Stimulated activated CD8-positive, alpha-beta memory T cell treated with anti-CD3 and anti-CD28 coated beads, Interleukin-7, amount 100 ng/mL, for 24 hours (primary cell): ENCODE results near the gene FOXI3.

Experiments
- DNase-seq: peaks from one replicate; pipeline ENCODE4 v3.0.0-alpha.2; 2020; ENCODE audit warnings: low read depth

The FOXI3 gene

GRCh38 chr2:88452565-88452905 is at the start of gene FOXI3:
Gene FOXI3, minus strand, starts transcription at chr2:88452693. Its CDS starts 158 bp downstream, at chr2:88452535.
- DNase-seq, result no peak

DNA sequence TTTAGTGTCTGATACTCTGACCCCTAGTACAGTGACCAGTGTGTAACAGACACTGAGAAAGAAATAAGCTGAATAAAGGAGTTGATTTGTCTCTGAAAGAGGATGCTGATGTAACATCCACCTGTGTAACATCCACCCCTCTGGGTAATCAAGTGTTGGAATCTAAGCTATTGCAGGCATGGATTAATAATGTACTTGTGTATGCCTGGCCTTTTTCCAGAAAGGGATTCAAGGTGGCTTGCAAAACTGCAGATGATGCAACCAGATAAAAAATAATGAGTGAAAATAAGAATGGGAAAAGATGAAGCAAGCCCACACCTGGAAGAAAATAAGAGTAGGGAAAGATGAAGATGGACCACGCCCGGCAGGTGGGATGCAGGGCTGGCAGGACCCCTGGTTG is 48.2 kb upstream of the FOXI3 start:
- no peak for DNase-seq

DNA sequence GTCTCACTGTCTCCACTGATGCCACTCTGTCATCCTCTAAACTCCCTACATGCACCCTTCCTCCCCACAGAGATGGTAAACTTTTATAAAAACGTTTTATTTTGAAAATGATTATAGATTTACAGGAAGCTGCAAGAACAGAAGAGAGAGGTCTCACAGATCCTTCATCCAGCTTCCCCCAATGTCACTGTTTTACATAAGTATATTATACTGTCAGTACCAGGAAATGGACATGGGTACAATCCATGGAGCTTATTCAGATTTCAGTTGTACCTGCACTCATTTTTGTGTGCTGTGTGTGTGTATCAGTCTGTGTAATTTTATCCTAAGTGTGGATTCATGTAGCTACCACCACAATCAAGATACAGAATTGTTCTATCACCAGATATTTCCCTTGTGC is 46.7 kb upstream of the FOXI3 start:
- DNase-seq, result no peak

- DNase-seq, result no peak
These were observed 41.0 kb upstream of the FOXI3 start for GRCh38 chr2:88493481-88493880.

DNA sequence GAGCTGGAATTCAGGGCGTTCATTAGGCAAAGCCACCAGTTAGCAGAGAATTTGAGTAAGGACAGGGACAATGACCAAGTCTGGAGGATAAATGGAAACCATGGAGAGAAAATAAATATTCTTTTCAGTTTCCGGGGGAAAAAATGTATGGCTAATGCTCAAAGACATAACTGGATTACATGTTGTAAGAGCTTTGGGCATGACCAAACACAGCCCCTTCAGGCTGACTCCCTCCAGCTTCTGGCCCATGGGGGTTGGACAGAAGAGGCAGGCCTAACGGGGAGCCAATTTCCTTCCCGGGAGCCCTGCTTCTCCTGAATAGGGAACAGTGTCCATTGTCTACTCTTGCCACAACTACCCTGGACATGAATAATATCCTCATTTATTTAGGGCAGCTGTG is 39.5 kb upstream of the FOXI3 start:
- no peak for DNase-seq

- no peak for DNase-seq
These were observed 36.7 kb upstream of the FOXI3 start for GRCh38 chr2:88489181-88489580.

DNA sequence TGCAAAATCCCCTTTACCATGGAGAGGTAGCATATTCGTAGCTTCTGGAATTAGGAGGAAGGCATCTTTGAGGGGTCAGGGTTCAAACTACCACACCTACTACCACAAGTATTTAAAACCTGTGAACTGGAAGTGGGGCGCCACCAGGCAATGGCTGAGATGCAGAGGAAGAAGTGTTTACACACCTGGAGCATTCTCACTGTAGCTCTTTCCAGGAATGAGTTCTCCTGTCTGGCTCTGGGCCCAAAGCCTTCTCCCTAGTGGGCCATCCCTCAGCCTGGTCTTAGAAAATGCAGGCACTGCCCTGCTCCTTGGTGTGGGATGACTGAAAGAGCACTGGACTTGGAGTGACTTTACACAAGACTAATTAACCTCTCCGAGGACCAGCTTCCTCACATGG is 30.7 kb upstream of the FOXI3 start:
- no peak for DNase-seq

DNA sequence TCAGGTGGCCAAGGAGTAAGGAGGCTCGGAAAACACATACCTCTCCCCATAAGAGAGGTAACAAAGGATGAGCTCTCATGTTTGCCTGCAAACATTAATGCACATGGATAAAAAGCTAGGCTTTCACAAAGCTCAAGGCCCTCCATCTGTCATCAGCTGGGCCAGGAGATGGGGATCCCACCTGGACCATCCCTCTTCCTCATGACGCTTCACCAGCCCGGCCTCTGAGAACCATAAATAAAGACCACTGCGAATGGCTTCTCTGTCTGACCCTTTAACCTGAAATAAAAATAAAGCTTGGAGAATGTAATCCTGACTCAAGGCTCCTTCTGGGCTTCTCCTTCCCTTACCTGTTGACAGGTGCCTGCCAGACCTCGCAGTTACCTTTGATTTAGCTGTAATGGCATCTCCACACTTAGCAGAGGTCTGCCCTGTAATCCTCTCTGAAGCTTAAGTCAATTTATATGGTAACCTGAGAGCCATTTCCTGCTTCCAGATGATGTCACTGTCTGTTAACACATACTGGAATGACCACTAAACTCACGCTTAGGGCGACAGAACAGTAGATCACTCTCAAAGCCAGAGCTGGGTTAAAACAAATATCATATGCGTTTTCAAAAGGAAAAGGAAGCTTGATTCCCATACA is 29.3 kb upstream of the FOXI3 start:
- no peak for DNase-seq

DNA sequence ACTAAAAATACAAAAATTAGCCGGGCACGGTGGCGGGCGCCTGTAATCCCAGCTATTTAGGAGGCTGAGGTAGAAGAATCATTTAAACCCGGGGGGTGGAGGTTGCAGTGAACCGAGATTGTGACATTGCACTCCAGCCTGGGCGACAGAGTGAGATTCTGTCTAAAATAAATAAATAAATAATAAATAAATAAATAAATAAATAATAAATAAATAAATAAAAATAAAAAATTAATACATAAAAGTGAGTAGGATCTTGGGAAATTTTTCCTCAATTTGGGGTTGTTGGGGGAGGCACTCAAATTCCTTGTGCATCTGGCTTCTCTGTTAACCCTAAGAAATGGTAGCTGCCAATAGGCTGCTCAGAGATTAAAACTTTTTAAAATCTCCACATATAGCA is 20.3 kb upstream of the FOXI3 start:
- DNase-seq, result no peak

DNA sequence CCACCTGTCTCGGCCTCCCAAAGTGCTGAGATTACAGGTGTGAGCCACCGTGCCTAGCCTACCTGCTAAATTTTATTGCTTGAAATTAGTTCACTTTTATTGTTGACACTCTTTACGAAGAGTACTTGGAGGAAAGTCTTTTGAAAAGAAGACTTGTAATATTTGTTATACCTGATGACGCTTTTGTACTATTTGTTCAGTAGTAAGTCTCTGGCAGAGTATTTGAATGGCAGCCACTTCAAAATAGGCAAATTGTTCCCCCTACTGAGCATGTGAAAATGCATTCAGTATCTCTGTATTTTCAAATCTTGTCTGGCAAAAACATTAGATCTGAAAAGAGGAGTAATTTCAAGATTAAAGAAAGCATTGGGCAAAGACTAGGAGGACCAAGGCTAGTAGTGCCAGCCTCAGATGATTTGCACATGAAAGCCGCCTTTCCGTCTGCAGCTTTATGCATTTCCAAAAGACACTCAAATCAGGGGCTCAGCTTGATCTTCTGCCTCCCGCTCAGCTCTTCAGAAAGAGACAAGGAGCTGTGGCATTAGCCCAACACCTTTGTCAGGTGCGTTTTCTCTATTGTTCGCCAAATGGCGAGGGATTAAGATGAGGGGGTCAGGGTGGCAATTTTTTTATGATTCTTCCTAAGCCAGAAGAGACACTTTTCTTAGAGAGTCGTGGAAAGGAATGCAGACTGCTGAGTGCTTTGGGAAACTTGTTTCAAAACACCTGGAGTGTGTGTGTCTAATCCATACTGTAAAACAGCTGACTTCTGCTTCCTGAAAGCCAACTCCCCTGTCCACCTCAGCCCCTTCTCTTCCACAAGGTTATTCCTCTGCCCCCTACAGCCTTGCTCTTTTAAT is 18.8 kb upstream of the FOXI3 start:
- DNase-seq, result no peak

DNA sequence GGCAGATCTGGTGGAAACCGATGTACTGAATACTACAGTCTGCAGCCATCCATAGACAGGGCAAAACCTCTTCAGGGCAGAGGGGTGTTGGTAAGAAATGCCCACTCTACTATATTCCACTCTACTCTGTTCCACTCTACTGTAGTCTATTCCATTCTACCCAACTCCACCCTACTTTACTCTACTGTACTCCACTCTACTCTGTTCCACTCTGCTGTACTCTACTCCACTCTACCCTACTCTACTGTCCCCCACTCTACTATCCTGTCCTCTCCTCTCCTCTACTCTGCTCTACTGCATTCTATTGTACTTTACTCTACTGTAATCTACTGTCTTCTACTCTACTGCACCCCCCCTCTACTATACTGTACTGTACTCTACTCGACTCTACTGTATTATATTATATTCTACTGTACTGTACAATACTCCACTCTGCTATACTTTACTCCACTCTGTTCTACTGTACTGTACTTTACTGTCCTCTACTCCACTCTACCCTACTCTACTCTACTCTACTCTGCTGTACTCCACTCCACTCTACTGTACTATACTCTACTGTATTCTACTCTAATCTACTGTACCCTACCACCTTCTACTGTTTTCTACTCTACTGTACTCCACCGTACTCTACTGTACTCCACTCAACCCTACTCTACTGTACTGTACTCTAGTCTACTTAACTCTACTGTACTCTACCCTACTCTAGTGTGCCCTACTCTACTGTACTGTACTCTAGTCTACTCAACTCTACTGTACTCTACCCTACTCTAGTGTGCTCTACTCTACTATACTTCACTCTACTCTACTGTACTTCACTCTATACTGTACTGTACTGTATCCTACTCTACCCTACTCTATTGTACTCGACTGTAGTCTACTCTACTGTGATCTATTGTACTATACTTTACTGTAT is 17.0 kb upstream of the FOXI3 start:
- no peak for DNase-seq

GRCh38 chr2:88464153-88464552 is 11.7 kb upstream of the FOXI3 start:
- DNase-seq, result no peak

DNA sequence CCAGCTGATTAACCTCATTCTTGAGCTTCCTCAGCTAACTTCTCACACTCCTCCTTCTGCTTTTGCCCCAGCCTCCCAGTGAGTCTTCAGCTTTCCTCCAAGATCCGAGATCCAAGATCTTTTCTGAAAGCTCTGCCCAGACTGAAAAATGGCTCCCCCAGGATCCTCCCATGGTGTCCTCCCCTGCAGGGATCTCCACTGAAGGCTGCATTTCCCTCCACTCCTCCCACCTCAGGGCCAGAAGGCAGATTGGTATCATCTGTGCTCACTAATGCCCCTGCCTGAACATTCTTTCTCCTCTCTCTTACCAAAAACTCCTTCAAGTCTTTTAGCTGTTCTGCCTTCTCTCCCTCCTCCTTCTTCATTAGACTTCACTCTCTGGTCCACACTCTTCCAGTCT is 6.1 kb upstream of the FOXI3 start:
- DNase-seq, result no peak

GRCh38 chr2:88452980-88453582 is 588 bp upstream of the FOXI3 start:
- no peak for DNase-seq

DNA sequence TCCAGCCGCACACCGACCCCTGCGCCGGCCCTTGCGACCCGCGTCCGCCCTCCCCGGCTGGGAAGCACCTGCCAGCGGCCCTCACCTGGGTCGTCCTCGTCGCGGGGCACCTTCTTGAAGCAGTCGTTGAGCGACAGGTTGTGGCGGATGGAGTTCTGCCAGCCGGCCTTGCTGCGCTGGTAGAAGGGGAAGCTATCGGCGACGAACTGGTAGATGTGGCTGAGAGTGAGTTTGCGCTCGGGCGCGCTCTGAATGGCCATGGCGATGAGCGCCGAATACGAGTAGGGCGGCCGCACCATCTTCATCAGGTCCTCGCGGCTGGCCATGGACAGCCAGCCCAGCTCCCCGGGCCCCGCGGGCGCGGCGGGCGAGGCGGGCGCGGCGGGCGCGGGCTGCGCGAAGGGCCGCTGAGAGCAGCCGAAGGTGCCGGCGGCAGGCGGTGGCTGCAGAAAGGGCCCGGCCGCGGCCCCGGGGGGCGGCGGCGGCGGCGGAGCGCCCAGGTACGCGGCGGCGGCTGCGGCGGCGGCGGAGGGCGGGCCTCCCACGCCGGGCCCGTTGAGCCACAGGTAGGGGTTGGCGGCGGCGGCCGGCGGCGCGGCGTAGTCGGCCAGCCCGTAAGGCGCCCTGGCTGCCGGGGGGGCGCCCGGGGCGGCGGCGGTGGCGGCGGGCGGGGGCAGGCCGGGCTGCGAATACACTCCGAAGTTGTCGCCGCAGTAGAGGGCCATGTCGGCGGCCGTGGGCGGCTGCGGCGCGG is 505 bp downstream of the FOXI3 start:
- DNase-seq, result no peak

DNA sequence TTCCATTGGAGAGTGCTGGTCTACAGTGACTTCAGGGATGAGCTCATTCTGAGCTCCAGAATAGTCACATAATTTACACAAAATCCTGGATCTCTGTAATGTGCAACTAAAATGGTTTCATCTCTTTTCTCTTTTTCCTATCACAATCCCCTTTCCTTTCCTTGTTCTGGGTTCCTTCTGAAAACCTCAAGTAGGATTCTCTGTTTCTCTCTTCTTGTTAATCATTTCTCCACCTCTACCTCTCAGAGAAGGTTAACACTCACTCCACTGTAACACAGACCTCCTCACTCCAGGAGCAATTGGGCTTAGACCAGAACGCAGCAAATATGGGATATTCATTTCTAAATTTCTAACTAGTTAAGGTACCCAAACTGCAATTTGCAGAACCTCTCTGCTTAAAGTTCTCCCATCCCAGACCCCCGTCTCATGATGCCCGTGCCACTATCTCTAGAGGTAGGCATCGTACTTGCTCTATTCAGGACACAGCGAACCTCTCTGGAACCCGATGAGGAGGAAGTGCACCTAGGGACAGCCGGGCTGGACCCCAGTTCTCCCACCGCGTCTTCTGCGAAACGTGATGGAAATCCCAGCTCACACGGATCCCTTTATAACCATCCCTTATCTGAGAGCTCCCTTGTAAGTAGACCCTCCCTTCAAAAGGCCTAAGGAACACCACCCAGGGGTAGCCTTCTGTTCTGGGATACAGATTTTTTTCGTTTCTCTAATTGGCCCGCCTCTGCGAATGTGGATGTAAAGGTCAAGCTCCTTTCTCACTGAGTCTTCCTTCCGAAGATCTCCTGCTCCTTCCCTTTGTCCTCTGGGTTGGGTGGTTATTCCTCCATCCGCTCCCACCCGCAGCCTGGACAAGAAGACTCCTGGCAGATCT is 1.3 kb downstream of the FOXI3 start:
- no peak for DNase-seq

GRCh38 chr2:88450186-88450585 is 2.3 kb downstream of the FOXI3 start:
- no peak for DNase-seq

- no peak for DNase-seq
These were observed 4.2 kb downstream of the FOXI3 start for GRCh38 chr2:88448248-88448647.

- DNase-seq, result no peak
These were observed 9.0 kb downstream of the FOXI3 start for GRCh38 chr2:88443353-88443938.

DNA sequence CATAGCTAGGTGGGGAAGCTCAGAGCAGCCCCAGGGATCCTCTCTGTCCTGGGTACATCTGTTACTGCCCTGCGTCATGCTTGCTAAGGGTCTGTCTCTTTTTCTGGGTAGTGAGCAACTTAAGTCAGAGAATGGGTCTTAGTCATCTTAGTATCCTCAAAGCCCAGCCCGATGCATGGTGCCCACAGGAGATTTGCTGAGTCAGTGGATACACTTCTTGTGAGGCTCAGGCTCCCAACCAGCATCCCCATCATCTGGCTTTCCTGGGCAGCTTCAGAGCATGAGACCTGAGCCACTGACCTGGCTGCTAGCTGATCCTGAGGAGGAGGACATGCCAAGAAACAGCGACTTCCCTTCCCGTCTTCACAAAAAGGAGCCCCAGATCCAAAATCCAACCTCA is 10.0 kb downstream of the FOXI3 start:
- no peak for DNase-seq
